AG04450 (cell line): ENCODE results near the gene BCL11B. TPM values are rescaled to one million over a fixed set of nuclear protein-coding genes. Genes with fewer than 3 reads are reported as not detected.

Source experiments
- CTCF ChIA-PET: fragments of 300-600, 350-600 bp; formaldehyde crosslinking; extraction: SDS; loops from one replicate; lab custom pipeline; 2022; ENCODE audit warnings: antibody characterized with exemption, inconsistent platforms; lab: Charles Lee
- POLR2A ChIA-PET: fragments of 350-600 bp; formaldehyde crosslinking; extraction: SDS; loops from one replicate; lab custom pipeline; 2021; ENCODE audit warnings: antibody characterized with exemption, inconsistent platforms; lab: Yijun Ruan, JAX
- DNase-seq: peaks from one replicate; pipeline ENCODE4 v3.0.0-alpha.2; 2011; ENCODE audit warnings: low read depth, low spot score
- H3K27ac ChIP-seq: one replicate; pipeline ENCODE4 v1.5.1; 2012; ENCODE audit warnings: low read depth, low read length, control low read depth
- H3K27me3 ChIP-seq: one replicate; pipeline ENCODE4 v1.6.0; 2012; ENCODE audit warnings: low read length; ENCODE audit not compliant: control insufficient read depth, insufficient read depth
- H3K4me3 ChIP-seq: 2 replicates; pipeline ENCODE4 v1.5.1; 2011; ENCODE audit warnings: mild to moderate bottlenecking, low read depth, low read length, control low read depth
- H3K9me3 ChIP-seq: 2 replicates; pipeline ENCODE4 v1.5.1; 2012; ENCODE audit warnings: low read length; ENCODE audit not compliant: control insufficient read depth, insufficient read depth
- CTCF ChIP-seq: IDR thresholded peaks from 2 replicates; pipeline ENCODE4 v1.5.1; 2011; ENCODE audit warnings: low read depth, low read length, control low read depth, inconsistent platforms
- polyA plus RNA-seq: library from polyadenylated mRNA; depleted of rRNA; stranded (reverse); fragments of >200 nt; gene quantifications from 2 replicates; pipeline ENCODE4 v1.2.3, GENCODE V29; 2011

Gene BCL11B
- polyA plus RNA-seq, 1 experiment, result not detected

GRCh38 chr14:99318959-99319295 lies 46.9 kb upstream of the BCL11B start:
- no peak for DNase-seq
- Histone ChIP-seq H3K27me3 (no peaks in the 10 kb centered on the region), H3K4me3 (no peak overlapping the region), H3K9me3 (no peaks in the 10 kb centered on the region; the same call in 1 of the 2 replicates), H3K27ac (no peak overlapping the region)
- ChIA-PET POLR2A (no interaction called here), CTCF (interaction anchor here (0.6 to 2.5 kb wide), 4 partner anchors 16 to 96 kb away, joined by 3 to 99 read pairs (median 6); no protein-coding TSS in a partner anchor)
- TF ChIP-seq CTCF, result no peak

GRCh38 chr14:99318091-99318958 lies 46.3 kb upstream of the BCL11B start:
- no peaks in the 10 kb centered on the region; the same call in 1 of the 2 replicates for H3K9me3 ChIP-seq
- ChIA-PET CTCF (interaction anchor here (0.6 to 2.5 kb wide), 2 partner anchors 70 to 96 kb away, joined by 4 to 99 read pairs; no protein-coding TSS in a partner anchor), POLR2A (no interaction called here)
- no peak overlapping the region for H3K27ac ChIP-seq
- DNase-seq, result no peak
- H3K4me3 ChIP-seq, result no peak overlapping the region
- TF ChIP-seq CTCF, result no peak
- H3K27me3 ChIP-seq, result no peaks in the 10 kb centered on the region

- TF ChIP-seq CTCF, result no peak
- no peaks in the 10 kb centered on the region; the same call in 1 of the 2 replicates for H3K9me3 ChIP-seq
- no peaks in the 10 kb centered on the region for H3K27me3 ChIP-seq
- CTCF ChIA-PET, result no interaction called here
- DNase-seq, result no peak
- no peak overlapping the region for H3K27ac ChIP-seq
- POLR2A ChIA-PET, result no interaction called here
- no peak overlapping the region for H3K4me3 ChIP-seq
Measured at GRCh38 chr14:99317231-99318090, 45.5 kb upstream of the BCL11B start.

- DNase-seq, result no peak
- Histone ChIP-seq H3K27ac (no peak overlapping the region), H3K27me3 (no peaks in the 10 kb centered on the region), H3K9me3 (no peaks in the 10 kb centered on the region; the same call in 1 of the 2 replicates), H3K4me3 (no peak overlapping the region)
- CTCF ChIA-PET, result no interaction called here
- POLR2A ChIA-PET, result no interaction called here
- no peak for TF ChIP-seq CTCF
Measured at GRCh38 chr14:99316281-99317163, 44.5 kb upstream of the BCL11B start.
